ENCODE data around the gene FLYWCH2.

FLYWCH2 gene

GRCh38 chr16:2898831-2899563, 16.0 kb downstream of the FLYWCH2 start:
- ChIA-PET CTCF (interaction anchor here (0.6 to 0.7 kb wide), 3 partner anchors 27 to 284 kb away, joined by 3 to 8 read pairs (median 3); no protein-coding TSS in a partner anchor), POLR2A (interaction anchor here (0.7 to 1.4 kb wide), 3 partner anchors 16 to 124 kb away, joined by 3 to 9 read pairs (median 4); partner anchors contain the start of gene FLYWCH2)
- H3K4me1 ChIP-seq (ENCODE audit: control insufficient read depth, insufficient read depth, low read length) = no peaks in the 10 kb centered on the region
- peaks cover 0 to 35% of the 10 kb centered on the region in 2 experiments; a peak in 1 of 3 replicates for H3K36me3 ChIP-seq (ENCODE audit: control insufficient read depth in 2 of 2, insufficient read depth in 1 of 2, low read length in 2 of 2)
- TF ChIP-seq KLF17 (tag by site-specific recombination; IDR thresholded peaks at IDR 0.05) (no peak), ZSCAN5A (tag by site-specific recombination; IDR thresholded peaks at IDR 0.05) (no peak), PATZ1 (tag by site-specific recombination; IDR thresholded peaks at IDR 0.05) (no peak), ZNF280D (tag by site-specific recombination; IDR thresholded peaks at IDR 0.05) (no peak), ZNF16 (tag by site-specific recombination; IDR thresholded peaks at IDR 0.05; ENCODE audit: low read depth) (no peak)
- TF ChIP-seq, protein P1, sequence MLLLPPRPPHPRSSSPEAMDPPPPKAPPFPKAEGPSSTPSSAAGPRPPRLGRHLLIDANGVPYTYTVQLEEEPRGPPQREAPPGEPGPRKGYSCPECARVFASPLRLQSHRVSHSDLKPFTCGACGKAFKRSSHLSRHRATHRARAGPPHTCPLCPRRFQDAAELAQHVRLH (tag by site-specific recombination; IDR thresholded peaks at IDR 0.05) = no peak
- no peak overlapping the region for H3K4me3 ChIP-seq (ENCODE audit: low read depth, low read length)
- H3K27ac ChIP-seq (ENCODE audit: extremely low read depth, low read depth, low read length) = no peak overlapping the region
- no peaks in the 10 kb centered on the region for H3K9me3 ChIP-seq (ENCODE audit: control insufficient read depth, insufficient read depth, low read depth, low read length)

GRCh38 chr16:2899564-2900072, 16.6 kb downstream of the FLYWCH2 start:
- no peak overlapping the region for H3K4me3 ChIP-seq (ENCODE audit: low read depth, low read length)
- POLR2A ChIA-PET = interaction anchor here (0.7 to 1.4 kb wide), 3 partner anchors 17 to 123 kb away, joined by 3 to 9 read pairs (median 4); partner anchors contain the start of gene FLYWCH2
- no peaks in the 10 kb centered on the region for H3K9me3 ChIP-seq (ENCODE audit: control insufficient read depth, insufficient read depth, low read depth, low read length)
- no peak overlapping the region for H3K27ac ChIP-seq (ENCODE audit: extremely low read depth, low read depth, low read length)
- H3K36me3 ChIP-seq (ENCODE audit: control insufficient read depth in 2 of 2, insufficient read depth in 1 of 2, low read length in 2 of 2) = peaks cover 0 to 35% of the 10 kb centered on the region in 2 experiments; a peak in 1 of 3 replicates
- no peak for TF ChIP-seq ZNF677 (tag by site-specific recombination; IDR thresholded peaks at IDR 0.05)
- no peak for TF ChIP-seq ZNF514 (tag by site-specific recombination; IDR thresholded peaks at IDR 0.05)
- TF ChIP-seq ZNF404 (tag by site-specific recombination; IDR thresholded peaks at IDR 0.05) = no peak
- peak; percentile 85 for TF ChIP-seq GLIS1 (tag by site-specific recombination; IDR thresholded peaks at IDR 0.05)
- peak; percentile 63 for TF ChIP-seq ZIC2 (tag by site-specific recombination; IDR thresholded peaks at IDR 0.05)
- no peaks in the 10 kb centered on the region for H3K4me1 ChIP-seq (ENCODE audit: control insufficient read depth, insufficient read depth, low read length)
- CTCF ChIA-PET = interaction anchor here (0.6 to 0.7 kb wide), 3 partner anchors 28 to 283 kb away, joined by 3 to 8 read pairs (median 3); no protein-coding TSS in a partner anchor

Data from HEK293 (cell line).